Activated T-cell treated with anti-CD3 and anti-CD28 coated beads for 48 hours (primary cell): ENCODE results near the gene ACKR2.

Source experiments
- DNase-seq: peaks from one replicate; pipeline ENCODE4 v3.0.0-alpha.2; 2020; ENCODE audit warnings: low read depth

Gene ACKR2, protein sequence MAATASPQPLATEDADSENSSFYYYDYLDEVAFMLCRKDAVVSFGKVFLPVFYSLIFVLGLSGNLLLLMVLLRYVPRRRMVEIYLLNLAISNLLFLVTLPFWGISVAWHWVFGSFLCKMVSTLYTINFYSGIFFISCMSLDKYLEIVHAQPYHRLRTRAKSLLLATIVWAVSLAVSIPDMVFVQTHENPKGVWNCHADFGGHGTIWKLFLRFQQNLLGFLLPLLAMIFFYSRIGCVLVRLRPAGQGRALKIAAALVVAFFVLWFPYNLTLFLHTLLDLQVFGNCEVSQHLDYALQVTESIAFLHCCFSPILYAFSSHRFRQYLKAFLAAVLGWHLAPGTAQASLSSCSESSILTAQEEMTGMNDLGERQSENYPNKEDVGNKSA

DNA sequence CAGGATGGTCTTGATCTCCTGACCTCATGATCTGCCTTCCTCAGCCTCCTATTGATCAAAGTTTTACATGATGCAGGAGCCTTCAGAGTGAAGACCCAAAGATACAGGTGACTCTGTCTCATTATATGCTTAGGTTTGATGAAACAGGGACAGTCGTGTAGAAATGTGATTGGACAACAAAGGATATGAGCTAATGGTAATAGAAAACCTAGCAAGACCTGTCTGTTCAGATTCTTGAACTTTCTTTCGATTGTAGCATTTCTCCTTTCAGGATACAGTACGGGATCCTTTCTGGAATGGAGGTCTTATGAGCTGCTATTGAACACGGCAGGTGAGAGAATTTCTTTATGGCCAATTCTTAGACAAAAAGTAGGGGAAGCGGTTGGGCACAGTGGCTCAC lies at the start of gene ACKR2:
Gene ACKR2, plus strand, starts transcription at position 244 of the 400 bp plus-strand sequence. CDS start 55,058 bp downstream, outside the sequence.
- no peak for DNase-seq

DNA sequence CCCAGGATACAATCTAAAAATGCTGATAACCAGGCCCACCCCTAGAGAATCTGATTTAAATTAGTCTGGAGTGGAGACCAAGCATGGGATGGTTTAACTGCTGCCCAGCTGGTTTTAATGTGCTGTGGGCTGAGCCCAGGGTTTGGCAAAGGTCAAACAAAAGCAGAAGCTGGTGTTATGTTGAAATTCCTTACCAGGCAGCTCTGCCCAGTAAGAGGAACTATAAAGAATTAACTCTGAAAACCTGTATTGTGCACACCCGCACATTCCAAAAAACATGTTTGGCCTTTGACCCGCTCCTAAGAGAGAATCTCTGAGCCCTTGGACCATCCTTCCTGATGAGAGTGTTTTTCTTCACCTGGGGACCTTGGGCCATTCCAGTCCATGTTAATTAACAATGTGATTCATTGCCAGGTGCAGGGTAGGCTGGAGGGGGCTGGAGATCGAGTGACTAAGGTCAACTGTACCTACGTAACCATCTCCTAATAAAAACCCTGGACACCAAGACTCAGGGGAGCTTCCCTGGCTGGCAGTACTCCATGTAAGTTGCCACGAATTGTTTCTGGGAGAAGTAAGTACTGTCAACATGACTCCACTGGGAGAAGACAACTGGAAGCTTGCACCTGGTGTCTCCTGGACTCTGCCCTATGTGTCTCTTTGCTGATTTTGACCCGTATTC lies 47.1 kb upstream of the ACKR2 start:
- DNase-seq, result no peak

DNA sequence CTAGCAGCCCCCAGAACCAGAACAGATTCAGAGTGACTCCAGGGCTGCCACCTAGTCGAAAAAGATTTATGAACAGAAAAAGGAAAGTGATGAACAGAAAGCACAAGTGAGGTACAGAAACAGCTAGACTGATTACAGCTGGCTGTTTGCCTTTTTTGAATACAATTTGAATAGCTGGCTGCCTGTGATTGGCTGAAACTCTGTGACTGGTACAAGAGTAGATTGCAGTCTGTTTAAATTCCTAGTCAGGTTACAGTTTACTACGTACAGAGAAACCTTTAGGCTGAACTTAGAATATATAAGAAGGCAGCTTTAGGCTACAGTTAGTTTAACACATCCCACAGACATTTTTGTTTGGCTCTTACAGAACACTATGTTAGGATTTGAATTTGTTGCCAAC lies 46.2 kb upstream of the ACKR2 start:
- no peak for DNase-seq

DNA sequence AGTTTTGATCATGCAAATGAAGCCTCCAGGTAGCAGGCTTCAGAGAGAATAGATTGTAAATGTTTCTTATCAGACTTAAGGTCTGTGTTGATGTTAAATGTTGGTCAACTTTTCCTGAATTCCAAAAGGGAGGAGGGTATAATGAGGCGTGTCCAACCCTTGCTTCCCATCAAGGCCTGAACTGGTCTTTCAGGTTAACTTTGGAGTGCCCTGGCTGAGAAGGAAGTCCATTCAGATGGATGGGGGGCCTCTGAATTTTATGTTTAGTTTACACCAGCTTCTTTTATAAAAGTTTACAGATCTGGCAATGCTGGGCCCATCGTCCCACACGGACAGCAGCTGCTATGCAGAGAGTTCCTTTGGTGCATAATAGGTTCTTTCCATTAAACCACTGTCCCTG lies 45.1 kb upstream of the ACKR2 start:
- DNase-seq, result no peak

DNA sequence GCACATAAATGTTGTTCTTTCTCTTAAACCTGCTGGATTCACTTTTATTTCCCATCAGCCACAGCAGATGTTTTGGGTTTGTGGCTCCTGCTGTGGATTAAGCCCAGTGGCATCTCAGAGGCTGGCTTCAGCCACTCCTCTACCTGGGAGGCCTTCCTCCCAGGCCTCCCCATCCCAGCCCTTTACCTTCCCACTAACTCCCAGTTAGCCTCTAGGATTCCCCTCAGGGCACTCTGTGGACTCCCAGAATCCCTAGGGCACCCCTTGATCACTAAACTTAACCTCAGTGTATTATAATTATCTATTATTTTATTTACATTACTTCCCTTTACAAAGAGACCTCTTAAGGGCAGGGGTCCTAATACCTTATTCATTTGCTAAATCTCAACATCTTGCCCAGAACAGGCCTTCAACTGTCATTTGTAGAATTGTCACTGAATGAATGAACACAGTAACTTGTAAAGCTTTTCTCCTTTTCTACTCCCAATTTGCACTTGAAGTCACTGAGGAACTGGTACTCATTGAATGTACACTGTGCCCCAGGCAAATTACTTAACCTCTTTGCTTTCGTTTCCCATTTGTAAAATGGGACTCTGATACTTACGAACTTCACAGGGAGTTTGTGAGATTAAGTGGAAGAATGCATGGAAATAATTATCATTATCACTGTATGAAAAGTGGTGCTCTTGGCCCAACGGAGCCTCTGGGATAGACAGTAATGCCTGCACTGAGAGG lies 44.5 kb upstream of the ACKR2 start:
- DNase-seq, result no peak

DNA sequence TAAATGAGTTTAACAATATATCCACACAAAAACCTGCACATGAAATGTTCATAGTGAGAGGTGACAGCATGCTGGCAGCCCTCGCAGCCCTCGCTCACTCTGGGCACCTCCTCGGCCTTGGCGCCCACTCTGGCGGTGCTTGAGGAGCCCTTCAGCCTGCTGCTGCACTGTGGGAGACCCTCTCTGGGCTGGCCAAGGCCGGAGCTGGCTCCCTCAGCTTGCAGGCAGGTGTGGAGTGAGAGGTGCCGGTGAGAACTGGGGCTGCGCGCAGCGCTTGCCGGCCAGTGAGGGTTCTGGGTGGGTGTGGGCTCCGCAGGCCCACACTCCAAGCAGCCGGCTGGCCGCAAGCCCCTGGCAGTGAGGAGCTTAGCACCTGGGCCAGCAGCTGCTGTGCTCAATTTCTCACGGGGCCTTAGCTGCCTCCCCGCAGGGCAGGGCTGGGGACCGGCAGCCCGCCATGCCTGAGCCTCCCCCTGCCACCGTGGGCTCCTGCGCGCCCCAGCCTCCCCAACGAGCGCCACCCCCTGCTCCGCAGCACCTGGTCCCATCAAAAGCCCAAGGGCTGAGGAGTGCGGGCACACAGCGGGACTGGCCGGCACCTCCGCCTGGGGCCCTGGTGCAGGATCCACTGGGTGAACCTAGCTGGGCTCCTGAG lies 39.6 kb upstream of the ACKR2 start:
- no peak for DNase-seq

DNA sequence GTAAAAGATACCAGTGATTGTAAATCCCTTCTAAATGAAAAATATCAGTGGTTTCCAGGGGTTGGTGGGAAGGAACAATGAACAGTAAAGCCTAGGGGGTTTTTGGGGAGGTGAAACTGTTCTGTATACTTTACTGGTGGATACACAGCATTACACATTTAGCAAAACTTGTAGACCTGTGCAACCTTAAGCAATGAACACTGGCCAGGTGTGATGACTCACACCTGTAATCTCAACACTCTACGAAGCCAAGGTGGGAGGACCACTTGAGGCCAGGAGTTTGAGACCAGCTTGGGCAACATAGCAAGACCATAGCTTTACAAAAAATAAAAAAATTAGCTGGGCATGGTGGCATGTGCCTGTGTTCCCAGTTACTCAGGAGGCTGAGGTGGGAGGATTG lies 38.0 kb upstream of the ACKR2 start:
- DNase-seq, result no peak

DNA sequence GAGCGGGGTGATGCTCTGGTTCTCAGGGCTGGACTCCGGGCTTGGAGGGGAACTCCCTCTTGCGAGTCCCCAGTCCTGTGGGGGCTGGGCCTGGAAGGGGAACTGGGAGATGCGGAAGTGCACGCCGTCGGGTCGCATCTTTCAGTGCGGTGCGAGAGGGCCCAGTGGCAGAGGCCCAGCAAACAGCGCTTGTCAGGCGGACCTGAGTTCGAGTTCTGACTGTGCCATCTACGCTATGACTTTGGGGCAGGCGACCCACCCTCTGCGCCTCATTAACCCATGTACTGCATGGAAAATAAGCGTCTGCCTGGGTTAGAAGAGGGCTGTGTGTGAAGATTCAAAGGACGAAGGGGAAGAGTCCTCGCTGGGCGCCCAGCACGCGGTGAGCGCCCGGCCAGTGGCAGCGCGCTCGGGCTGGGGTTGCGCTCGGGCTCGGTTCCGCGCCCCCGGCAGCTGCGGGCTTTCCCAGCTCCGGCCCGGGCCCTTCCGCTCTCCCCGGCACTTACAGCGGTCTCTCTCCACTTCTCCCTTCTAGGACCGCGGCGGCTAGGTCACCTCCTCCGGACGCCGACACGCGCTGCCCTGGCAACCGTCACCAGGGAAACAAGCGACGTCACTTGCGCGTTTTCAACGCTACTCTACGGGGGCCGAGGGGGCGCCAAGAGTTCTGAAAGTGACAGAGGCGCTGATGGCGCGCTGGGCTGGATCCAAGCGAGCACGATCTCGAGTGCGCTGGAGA lies 36.4 kb upstream of the ACKR2 start, which contains the start of gene CCDC13:
Gene CCDC13, minus strand, starts transcription at position 584 of the 739 bp plus-strand sequence. CDS start 14,908 bp downstream, outside the sequence.
- peak; percentile 88 for DNase-seq

DNA sequence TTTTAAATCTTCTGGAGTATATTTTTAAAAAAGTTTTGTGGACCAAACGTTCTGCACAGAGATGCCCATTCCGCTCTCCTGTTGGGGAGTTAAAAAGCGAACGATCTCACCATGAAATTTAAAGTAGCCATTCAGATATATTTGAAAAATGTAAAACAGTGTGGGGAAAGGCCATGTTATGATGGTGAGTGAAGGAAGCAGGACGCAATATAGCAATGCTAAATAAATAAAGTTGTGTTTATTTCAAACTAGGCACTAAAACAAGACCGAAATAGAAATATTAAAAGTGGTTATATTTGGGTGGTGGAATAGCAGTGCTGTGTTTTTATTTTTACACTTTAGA lies 35.9 kb upstream of the ACKR2 start:
- no peak for DNase-seq

DNA sequence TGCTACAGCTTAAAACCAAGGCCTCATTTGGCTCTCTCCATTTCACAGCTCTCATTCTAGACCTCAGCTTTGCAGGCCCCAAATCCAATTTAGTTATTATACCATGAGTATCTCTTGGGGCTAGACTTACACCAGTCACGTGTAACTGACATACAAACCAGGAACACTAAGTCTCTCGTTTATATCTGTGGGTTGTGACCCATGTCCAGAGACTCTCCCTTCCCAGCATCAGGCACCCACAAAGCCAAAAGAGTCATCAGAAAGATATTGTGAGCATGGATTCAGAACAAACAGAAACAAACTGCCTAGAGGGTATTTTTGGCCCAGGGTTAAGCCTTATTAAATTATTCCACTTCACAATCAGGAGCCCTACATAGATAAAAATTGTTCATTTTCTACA lies 30.6 kb upstream of the ACKR2 start:
- DNase-seq, result no peak

DNA sequence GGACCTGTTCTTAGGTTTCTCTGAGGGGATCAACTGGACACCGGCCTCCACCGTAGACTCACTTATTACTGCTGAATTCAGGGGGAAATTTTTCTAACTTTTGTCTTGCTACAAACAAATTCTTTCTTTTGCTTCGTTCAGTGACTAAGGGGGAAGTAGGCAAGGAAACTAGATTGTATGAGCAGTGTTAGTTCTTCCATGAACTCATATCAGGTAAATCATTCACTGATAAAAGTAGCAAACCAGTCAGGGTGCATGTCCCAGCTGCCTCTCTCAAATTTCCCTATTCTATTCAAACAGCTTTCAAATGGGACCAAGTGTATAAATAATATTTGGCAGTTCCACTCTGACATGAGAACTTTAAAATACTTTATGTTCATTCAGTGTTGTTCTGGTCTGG lies 28.8 kb upstream of the ACKR2 start:
- no peak for DNase-seq

DNA sequence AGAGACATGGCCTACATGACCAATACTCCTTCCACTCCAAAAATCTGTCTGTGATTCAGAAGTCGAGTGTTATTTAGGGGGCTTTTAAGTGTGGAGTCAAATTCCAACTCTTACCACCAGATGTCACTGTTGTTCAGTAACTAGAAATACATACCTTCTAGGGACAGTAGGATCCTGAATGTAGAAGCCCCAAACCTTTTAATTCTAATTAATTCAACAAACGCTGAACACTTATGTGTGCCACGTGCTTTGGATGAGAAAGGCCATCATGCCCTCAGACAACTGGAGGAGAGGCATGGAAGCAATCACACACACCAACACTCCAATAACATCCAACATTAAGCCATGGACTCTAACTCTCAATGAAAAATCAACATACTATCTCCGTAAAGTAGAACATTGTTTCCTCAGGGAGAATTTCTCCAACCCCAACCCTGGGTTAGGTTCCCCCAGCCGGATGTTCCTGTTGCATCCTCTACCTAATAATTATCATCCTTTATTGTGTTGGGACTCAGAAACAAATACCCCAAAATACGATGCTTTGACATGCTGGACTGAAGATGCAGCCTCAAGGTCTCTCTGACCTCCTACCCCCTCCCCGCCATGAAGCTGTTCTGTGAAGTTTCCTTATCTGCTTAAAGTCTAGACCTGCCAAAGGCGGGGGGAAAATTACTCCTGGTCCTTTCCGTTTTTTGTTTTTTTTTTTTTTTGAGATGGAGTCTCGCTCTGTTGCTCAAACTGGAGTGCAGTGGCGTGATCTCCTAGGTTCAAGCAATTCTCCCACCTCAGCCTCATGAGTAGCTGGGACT lies 28.1 kb upstream of the ACKR2 start:
- no peak for DNase-seq

DNA sequence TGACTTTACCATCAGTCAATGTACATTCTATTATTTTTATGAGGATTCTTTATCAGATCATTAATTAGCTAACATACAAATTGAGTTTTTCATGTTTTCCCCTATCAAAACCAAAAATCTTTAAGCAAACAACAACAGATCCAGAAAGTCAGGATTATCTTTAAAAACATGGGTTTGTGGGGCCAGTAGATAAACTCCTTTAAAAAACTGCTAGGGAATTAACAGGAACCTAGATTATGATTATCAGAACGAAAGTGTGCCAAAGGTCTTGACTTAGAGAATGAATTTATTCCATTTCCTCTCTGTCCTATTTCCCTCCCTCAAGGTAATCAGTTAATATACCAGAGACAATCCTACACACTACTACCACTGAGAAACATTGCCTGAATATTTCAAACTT lies 23.0 kb upstream of the ACKR2 start:
- no peak for DNase-seq

DNA sequence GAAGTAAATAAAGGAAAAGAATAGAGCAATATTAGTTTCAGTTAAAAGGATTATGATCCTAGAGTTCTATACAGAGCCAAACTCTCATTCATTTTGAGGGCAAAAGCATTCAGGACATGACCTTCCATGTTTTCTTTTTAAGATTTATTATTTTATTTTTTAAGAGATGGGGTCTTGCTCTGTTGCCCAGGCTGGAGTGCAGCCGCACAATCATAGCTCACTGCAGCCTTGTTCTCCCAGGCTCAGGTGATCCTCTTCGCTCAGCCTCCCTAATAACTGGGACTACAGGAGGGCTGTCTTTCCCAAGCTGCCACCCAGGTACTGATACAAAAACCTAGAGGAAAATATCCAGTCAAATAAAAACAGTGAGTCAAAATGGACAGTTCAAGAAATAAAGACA lies 22.6 kb upstream of the ACKR2 start:
- no peak for DNase-seq

DNA sequence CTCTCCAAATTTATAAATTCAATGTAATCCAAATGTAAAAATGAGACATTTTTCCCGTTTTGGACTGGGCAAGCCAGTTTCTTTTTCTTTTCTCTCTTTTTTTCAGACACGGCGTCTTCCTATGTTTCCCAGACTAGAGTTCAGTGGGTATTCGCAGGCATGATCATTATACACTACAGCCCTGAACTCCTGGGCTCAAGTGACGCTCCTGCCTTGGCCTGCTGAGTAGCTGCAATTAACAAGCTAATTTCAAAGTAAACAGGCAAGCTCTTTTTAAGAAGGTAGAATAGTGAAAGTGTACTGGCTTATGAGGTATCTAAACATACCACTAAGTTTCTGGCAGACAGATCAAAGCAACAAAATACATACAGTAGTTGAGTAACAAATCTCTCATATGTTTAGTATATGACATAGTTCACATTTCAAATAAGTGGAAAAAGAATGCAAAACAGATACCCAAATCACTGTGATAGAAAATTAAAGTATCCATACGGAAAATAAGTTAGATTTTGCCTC lies 18.5 kb upstream of the ACKR2 start:
- DNase-seq, result no peak

DNA sequence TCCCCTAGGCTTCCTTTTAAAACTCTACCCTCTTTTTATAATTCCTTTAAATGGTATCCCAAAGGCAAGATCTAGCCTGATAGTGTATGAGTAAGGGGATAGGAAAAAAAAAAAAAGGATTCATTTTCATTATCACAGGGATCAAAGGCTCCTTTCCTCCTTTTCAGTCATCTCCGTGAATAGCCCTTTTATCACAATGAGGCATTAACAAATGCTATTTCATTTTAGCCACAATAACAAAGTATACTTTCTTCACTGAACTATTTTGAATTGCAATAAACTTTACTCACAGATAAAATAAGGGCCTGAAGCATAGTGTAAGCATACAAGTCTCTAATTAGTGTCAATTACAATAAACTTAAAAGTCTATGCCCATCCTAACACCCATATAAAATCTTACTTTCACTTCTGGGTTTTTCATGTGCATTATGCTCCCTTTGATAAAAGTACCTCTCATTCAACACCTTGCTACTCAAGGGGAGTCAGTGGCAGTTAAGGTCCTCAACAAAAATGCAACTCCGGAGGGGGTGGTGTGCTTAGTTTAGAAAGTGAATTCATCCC lies 13.5 kb upstream of the ACKR2 start:
- DNase-seq, result no peak

DNA sequence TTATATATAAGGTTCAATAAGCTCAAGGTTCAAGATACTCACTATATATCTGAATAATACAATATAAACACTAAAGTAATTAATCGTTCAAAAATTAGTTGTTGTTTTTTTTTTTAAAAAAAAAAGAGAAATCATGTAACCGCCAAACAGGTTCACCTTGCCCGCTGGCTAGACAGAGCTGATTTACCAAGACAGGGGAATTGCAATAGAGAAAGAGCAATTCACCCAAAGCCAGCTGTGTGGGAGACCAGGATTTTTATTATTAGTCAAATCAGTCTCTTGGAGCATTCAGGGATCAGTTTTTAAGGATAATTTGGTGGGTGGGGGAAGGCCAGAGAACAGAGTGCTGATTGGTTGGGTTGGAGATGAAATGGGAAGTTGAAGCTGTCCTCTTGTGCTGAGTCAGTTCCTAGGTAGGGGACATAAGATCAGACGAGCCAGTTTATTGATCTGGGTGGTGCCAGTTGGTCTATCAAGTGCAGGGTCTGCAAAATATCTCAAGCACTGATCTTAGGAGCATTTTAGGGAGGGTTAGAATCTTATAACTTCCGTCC lies 12.8 kb upstream of the ACKR2 start:
- DNase-seq, result no peak

DNA sequence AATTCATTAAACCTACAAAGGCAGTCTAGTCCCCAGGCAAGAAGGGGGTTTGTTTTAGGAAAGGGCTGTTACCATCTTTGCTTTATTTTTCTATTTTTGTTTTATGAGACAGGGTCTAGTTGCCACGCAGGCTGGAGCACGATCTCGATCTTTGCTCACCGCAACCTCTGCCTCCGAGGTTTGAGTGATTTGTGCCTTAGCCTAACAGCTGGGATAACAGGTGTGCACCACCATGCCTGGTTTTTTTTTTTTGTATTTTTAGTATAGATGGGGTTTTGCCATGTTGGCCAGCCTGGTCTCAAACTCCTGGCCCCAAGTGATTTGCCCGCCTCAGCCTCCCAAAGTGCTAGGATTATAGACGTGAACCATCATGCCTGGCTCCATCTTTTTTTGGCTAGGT lies 9.9 kb upstream of the ACKR2 start:
- no peak for DNase-seq

DNA sequence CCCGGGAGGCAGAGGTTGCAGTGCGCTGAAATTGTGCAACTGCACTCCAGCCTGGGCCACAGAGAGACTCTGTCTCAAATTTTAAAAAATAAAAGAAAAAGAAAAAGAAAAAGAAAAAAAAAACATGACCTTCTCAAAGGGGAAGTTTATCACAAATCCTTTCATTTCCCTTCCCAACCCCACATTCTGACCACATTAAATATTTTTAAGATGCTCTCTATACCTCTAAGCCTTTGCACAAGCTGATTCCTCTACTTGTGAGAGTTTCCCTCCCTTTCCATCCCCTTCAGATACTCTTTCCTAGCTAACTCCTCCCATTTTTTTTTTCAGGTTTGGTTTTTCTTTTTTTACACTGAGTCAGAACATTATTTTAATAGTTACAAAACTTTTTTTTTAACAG lies 9.0 kb upstream of the ACKR2 start:
- no peak for DNase-seq

DNA sequence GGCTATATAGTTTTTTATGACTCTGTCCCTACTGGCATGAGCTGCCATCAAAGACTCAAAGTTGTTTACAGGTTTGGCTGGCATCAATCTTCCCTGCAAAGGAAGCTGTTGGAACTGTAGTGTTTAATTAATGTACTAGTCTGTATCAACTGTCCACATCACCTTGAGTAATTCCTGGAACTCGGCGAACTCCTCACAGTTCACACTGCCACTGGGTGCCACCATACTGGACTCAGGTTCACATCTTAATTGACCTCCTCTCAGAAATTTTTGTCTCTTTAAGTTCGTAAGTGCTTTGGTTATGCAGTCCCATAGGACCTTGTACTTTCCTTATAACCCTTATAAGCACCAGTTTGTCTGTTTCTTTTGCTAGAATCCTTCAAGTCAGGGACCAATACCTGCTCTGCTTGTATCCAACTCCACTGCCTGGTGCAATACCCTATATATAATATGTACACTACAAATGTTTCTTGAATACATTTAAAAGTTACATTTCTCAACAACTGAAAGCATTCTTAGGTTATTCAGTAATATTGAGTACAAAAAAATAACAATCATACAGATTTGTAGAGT lies 8.1 kb upstream of the ACKR2 start:
- DNase-seq, result no peak
